GM18502 (cell line): Measurements from ENCODE around the gene TMEM107.
A peak's percentile ranks its signal among the peaks of the same experiment; 100 is the strongest.

Experiments used
- ATAC-seq: cut with Tn5 transposase; IDR thresholded peaks from one replicate; pipeline ENCODE4 v1.9.1; 2021; ENCODE audit warnings: mild to moderate bottlenecking; ENCODE audit not compliant: unreplicated experiment, poor library complexity

The TMEM107 gene

DNA sequence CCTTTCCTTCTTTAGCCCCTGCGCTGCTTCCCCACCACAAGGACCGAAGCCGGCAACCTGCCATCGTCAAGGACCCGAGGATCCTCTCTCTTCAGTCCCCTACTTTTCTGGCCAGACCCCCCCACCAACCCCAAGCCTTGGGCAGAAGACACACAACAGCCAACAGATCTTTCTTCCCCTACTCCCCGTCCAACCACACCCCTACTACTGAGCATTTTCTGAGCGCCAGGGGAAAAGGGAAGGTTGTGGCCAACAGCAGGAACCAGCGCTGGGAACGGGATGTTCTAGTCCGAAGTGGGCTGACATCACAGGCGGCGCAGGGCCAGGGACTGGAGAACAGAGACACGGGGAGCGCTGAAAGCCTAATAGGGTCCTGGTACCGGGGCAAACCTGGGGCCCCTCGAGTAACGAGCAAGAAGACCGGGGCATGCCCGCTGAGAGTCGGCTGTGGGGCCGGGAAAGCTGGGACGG is 24.5 kb downstream of the TMEM107 start:
- ATAC-seq: no peak

DNA sequence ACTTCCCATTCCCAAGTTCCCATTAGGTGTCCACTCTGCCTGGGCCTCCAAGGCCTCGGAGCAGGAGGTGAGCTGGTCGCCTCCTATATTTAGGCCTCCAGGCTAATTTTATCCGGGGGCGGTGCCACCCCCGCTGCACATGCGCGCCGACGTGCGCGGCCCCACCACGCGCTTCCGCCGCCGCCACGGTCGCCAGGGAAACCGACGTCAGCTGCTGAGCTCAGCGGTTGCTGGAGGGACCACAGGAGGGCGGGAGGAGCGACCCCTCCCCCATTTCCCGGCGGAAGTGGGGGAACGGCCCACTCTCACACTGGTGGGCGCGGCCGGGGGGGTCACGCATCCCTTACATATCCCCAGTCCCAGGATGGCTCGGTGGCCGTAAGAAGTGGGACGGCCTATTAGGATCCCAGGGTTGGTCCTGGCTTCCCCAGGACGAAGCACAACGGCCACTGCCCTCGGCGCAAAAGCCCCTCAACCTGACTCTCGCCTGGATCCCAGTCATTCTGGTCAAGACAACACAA is 25.0 kb downstream of the TMEM107 start:
- peak; percentile 48 for ATAC-seq

DNA sequence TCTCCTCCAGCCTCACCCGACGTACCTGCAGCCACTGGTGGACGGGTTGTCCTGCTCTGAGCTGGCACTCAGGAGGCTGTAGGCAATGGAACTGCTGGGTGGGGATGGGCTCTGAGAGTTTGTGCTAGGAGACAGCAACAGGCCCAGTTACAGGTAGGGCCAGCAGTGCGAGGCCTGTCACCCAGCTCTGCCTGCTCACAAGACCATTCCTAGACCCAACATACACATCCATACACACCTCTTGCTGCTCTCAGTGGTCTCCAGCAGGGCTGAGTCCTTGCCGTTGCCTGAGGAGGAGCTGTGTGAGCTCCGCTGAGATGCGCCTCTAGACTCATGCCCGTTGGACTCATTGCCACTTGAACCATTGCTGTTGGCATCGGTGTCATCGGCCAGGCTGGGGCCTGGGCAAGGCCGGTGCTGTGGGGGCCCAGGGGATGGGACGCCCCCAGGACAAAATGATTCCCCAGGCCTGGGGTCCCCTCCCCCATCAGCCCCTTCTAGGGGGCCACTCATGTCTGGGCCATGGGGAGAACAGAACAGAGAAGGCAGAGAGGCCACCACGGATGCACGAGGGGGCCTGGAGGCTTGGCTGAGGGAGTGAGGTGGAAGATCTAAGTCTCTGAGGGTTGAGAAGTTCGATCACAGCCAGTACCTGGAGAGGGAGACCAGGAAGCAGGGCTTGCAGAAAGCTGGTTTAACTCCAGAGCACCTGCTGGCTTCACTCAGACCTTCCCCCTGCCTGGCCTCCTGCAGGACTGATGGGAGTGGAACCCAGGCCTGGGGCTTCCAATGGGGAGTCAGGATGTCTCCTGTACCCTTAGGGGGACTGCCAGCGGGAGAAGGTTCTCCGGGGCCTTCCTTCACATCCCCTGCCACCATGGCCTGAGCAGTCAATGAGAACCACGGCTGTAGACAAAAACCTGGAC is 25.7 kb downstream of the TMEM107 start:
- peak; percentile 3 for ATAC-seq

DNA sequence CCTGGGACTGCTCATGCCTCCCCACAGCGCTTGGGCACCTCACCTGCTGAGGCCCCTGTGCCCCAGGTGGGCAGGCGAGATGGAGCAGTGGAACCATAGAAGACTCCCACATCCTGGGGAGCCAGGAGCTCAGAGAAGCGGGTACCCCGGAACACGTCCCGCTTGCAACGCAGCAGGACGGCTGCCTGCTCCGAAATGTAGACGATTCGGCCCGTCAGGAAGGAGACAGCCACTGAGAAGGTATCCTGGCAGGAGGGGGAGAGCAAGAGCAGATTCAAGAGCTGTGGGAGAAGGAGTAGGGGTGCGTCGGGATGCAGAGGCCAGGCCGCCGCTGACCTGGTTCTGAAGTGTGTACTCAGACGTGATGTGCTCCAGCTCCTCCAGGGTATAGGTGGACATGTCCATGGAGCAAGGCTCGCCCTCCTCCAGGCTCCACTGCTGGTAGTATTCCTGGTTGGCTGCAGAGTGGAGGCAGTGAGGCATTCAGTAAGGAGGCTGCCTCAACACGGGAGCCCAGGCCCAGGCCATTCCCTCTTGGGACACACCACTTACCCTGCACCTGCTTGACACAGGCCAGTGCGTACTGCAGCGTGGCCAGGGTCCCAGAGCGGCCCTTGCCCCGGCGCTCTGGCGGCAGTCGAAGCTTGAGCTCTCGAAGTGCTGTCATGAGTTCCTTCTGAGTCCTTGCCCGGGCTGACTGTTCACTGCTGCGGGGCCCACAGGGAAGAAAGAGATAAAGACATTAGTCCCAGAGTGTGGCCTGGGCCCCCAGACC is 26.6 kb downstream of the TMEM107 start:
- no peak for ATAC-seq

DNA sequence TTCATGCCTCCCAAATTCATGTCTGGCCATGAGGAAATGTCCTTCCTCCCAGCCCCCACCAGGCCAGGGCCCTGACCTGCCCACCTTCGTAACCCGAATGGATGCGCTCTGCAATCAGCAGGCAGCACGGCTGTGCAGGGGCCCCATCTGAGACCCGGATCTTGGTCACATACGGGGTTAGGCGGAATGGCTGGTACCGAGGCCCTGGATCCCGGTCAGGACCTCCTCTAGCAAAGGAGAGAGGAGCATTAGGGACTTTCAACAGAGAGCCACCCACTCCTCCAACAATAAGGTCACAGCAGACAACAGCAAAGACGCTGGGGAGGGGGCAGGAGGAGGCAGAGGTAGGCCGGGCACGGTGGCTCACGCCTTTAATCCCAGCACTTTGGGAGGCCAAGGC is 27.6 kb downstream of the TMEM107 start:
- no peak for ATAC-seq

DNA sequence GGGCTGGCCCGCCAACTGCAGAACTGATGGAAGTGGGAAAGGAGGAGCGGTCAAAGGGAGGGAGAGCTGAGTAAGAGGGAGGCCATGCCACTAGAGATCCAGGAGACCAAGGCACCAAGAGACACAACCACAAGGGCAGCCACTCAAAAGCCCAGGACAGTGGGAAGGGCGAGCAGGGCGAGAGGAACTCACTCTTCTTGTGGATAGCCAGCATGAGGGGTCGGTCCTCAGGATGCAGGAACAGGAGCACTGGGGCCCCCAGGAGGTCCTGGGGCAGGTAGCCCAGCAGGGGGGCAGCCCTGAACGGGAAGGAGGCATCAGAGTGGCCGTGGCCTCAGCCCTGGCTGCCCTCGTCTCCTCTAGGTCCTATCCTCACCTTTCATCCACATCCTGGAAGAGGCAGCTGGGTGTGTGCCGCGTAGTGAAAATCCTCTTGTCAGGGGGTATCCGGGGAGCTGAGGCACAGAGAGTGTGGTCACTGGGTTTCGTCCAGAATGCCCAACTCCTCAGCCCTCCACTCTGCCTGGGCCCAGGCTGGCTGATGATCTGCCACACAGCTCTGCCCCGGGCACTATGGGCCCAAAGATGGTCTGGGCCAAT is 28.3 kb downstream of the TMEM107 start:
- no peak for ATAC-seq

DNA sequence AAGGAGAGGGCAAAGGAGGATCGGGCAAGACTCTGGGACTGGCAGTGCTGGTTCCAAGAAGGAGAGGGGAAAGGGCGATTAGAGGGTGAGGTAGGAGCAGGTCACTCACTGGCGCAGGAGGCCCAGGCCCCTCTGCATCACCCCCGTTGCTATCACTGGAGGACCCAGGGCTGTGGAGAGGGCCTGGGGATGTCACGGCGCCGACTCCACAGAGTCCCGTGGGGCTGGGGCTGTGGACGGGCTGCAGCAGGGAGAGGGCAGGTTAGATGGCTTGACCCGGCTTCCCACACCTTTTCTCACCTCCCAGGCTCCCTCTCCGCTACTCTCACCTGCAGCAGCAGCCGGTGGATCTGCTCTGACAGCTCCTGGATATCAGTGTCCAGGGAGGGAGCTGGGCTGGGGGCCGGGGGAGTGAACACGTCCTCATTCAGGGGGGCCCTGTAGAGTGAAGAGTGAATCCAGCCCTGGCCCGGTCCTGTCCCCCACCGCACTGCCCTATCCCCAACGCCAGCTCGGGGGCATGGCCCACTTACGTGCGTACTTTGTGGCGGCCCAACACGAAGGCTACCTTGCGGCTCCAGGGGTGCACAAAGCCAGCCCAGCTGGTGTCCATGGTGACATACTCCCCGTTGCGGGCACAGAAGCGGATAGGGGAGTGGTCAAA is 28.9 kb downstream of the TMEM107 start:
- ATAC-seq: no peak

DNA sequence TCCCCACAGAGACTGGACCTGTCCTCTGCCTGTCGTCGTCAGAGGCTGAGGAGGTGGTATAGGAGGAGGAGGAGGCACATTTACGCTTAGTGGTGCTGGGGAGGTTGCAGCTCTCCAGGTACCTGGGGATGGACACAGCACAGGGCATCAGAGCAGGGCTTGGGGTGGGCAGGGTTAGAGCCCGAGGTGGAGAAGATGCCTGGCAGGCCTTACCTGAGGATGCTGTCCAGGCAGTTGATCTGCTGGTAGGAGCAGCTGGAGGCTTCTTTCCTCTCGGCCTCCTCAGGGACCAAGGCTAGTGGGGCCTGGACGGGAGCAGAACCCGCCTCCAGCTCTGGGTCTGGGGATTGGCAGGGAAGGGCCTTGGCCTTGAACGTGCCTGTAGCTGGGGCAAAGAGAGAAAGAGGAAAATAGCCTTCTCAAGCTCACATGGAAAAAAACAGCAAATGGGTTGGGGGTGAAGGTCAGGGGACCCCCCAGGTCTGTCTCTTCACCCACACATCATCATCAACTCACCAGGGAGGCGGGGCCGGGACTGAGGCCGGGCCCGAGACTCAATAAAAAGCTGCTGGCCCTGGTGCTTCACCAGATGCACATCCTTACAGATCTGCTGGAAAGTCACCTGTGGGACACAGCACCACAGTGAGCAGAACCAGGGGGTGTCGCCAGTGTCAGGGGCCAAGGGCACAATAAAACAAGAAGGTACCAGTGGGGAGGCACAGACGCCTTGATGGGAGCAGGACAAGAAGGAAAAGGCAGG is 29.6 kb downstream of the TMEM107 start:
- ATAC-seq: no peak

DNA sequence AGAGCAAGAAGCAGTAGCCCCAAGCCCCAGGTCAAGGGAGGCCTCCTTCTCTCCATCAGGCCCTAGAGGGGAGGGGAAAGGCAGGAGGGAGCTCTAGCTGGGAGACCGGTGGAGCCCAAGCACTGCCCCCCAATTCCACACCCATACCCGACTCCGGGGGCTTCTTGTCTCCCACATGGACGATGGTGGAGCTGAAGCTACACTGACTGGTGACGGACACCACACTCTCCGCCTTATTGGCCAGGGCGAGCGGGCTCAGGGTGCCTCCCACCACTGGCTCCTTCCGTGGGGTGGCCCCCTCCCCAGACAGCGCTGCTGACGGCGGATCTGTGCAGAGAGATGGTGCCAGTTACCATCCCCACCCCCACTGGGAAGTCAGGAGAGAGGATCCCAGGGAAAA is 30.4 kb downstream of the TMEM107 start:
- ATAC-seq: no peak

DNA sequence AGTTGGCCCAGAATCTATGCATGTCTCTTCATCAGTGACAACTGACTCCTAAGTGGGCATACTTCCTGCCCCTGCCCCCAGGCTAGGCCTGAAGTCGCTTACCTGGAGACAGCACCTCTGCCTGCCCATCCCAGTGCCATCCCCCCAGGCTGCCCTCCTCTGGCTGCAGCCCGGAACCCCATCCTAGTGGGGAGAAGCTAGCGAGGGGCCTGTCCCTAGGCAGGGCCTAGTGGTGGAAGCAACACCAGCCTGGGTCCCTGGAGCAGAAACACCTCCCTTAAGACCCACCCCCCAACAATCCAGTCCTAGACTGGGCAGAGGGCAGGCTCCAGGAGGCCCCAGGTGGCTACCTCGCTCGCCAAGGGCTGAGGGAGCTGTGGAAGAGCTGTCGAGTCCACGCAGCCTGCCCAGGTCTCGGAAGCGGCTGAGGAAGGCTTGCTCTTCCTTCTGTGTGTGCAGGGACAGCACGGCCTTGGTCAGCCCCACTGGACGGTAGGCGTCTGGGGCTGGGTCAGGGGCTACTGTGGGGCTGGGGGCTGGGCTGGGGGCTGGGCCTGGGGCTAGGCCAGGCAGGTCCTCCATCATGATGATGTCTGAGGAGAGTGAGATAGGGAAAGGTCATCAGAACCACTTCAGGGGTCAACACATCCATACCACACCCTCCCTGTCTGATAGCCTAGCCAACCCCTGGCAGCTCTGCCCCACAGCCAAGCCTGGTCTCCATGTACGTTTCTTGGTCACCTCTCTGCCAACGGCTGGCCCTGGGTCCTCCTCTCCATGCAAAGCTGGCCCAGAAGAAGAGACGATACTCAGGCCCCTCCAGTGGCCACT is 31.6 kb downstream of the TMEM107 start:
- ATAC-seq: no peak

DNA sequence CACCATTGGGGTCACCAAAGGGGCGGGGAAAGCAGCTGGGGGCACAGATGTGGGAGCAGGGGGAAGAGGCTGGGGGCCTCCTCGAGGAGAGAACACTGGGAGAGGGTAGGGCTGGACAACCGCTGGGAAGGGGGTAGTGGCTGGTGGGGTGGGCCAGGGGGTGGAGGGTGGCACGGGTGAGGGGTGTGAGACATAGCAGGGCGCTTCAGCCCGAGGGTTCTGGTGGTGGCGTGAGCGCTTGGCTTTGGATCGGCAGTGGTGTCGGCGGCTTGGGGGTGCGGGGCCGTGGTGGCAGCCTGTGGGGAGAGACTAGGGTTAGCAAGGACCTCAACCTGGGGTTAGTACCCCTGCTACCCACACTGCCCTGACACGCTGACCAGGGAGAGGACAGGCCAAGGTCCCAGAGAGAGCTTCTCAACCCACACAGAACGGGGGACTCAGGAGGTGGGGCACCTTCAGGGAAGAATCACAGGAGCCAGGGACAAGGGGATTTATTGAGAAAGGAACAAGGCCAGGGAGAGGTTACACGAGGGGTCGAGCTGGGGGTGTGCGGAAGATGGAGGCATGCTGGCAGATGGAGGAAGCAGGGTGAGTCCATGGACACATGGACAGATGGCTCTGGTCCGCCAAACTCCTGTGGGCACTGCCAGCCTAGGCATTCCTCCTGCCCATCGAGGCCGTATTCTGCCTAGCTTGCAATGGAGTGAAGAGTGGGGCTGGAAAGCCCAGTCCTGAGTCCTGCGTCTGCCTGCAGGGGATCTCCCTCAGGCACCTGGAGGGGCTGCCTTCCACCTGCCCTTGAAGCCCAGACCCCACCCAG is 32.4 kb downstream of the TMEM107 start:
- no peak for ATAC-seq

DNA sequence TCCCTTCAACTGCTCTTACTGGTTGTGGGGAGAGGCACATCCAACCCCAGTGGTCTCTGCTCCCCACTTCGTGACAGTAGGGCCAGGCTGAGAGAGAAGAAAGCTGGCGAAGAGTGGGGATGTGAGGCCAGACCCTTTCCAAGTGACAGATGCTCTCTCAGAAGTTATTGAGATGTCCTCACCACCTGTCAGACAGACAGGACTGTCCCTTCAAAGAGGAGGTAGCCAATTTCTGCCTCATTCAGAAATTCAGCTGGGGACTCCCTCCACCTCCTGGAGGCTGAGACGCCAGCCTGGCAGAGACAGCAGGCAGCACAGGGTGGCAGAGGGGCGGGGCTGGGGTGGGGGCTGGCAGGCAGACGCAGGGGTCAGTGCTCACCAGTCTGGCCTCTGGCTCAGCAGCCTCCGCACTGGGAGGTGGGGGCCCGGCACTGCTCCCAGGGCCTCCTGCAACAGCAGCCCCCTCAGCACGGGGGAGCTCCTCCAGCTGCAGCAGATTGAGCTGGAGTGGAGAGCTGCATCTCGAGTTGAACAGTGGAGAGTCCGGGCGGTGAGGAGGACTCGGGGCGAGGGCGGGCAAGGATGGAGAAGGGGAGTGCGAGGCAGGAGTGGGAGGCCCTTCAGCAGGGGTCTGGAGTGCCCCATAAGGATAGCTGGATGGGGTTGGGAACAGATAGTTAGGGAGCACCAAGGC is 33.1 kb downstream of the TMEM107 start:
- no peak for ATAC-seq

DNA sequence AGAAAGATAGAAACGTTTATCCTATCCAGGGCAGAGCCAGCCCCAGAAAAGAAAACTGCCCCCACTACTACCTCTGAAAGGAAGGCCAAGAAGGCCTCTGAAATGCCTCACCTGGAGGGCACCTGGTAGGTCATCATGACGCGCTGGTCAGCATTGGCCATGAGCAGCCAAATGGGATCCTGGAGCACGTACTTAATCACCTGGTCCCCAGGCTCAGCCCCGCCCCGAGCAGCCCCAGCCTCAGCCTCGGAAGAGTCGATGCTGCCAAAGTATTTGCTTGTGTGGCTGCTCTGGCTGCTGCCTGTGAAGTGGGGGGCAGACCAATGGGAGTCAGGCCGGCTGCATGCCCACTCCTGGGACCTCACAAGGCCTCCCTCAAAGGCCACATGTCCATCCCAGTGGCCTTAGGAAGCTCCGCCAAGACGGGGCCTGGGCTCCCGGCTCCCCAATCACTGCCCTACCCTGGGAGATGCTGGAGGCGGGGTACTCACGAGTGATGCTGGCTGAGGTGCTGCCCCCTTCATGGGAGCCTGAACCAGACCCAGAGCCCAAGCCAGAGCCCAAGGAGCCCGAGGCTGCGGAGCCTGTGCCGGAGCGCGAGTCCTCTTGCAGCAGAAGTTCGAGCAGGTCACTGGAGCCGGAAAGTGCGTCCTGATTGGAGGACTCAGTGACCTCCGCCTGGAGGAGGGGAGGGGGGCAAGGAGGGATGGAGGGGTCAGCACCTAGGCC is 33.9 kb downstream of the TMEM107 start:
- ATAC-seq: no peak

DNA sequence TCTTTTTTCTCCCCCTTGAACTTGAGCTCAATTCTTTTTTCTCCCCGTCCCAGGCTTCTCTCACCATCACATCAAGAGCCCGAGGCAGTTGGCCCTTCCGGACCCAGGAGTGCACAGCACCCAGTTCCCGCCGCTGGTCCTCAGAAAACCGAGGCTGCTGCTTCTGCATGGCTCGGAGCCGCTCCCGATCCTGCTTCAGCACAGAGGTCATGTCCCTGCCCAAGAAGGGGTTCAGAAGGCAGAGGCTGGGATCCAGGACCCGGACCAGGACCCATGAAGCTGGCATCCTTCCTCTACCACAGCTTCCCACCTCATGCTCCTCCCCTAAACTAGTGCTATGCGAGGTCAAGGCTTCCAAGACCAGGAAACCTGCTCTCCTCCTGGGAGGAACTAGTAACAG is 34.4 kb downstream of the TMEM107 start:
- no peak for ATAC-seq

DNA sequence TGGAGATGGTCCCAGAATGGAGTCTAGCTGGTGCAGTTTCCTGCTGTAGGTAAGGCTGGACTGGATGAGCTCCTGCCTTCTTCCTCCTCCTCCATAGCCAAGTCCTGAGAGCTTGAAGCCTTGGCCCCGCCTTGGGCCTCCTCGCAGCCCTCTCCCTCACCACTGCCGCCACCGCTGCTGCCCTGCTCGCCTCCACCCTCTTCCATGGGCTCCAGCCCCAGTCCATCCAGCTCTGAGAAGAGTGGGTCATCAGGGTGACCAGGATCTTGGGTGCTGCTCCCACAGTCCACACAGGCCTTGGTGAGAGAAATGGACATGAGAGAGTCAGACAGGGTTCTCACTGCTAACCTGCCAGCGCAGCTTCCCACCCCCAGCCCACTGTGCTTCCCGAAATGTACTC is 35.1 kb downstream of the TMEM107 start:
- ATAC-seq: no peak
